SU-DHL-6 (cell line): ENCODE data around the gene SFR1.

Experiments
- EZH2phosphoT487 ChIP-seq: fragments of 200-600 bp; sonication (generic), shearing (Covaris generic); conservative IDR thresholded peaks from 2 replicates; pipeline ENCODE4 v1.6.1; 2018; ENCODE audit warnings: mild to moderate bottlenecking, antibody characterized with exemption, low read length, moderate library complexity, mixed read lengths
- TF ChIP-seq, protein P1 (sequence below): fragments of 200-600 bp; sonication (generic); IDR thresholded peaks from one replicate; pipeline ENCODE4 v1.5.1; 2017; ENCODE audit warnings: antibody characterized with exemption, mild to moderate bottlenecking, low read length, moderate library complexity; ENCODE audit not compliant: insufficient read depth, poor library complexity, severe bottlenecking

DNA sequence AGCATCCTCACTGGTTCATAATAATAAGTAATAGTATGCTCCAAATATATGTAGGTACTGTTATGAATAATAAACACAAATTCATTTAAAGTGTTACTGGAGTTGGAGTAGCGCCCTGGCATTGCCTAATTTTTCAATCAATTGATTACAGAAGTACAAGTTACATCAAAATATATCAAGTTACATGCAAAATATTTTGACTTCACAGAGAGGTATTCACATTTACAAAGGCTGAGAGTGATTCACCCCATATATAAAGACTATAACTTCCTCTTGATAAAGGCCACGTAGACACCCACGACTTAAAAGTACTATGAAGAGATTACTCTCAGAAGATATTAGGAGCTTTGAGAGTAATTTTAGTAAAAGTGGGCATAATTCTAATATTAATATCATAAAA lies 22.7 kb upstream of the SFR1 start:
- TF ChIP-seq, protein P1, sequence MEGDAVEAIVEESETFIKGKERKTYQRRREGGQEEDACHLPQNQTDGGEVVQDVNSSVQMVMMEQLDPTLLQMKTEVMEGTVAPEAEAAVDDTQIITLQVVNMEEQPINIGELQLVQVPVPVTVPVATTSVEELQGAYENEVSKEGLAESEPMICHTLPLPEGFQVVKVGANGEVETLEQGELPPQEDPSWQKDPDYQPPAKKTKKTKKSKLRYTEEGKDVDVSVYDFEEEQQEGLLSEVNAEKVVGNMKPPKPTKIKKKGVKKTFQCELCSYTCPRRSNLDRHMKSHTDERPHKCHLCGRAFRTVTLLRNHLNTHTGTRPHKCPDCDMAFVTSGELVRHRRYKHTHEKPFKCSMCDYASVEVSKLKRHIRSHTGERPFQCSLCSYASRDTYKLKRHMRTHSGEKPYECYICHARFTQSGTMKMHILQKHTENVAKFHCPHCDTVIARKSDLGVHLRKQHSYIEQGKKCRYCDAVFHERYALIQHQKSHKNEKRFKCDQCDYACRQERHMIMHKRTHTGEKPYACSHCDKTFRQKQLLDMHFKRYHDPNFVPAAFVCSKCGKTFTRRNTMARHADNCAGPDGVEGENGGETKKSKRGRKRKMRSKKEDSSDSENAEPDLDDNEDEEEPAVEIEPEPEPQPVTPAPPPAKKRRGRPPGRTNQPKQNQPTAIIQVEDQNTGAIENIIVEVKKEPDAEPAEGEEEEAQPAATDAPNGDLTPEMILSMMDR = no peak
- TF ChIP-seq EZH2phosphoT487 = no peak
